Measurements from ENCODE around the gene THAP7. TPM values are rescaled to one million over a fixed set of nuclear protein-coding genes. Genes with fewer than 3 reads are reported as not detected.

THAP7 gene
- total RNA-seq, 1 donor from 2014 or later = 14.7 TPM

DNA sequence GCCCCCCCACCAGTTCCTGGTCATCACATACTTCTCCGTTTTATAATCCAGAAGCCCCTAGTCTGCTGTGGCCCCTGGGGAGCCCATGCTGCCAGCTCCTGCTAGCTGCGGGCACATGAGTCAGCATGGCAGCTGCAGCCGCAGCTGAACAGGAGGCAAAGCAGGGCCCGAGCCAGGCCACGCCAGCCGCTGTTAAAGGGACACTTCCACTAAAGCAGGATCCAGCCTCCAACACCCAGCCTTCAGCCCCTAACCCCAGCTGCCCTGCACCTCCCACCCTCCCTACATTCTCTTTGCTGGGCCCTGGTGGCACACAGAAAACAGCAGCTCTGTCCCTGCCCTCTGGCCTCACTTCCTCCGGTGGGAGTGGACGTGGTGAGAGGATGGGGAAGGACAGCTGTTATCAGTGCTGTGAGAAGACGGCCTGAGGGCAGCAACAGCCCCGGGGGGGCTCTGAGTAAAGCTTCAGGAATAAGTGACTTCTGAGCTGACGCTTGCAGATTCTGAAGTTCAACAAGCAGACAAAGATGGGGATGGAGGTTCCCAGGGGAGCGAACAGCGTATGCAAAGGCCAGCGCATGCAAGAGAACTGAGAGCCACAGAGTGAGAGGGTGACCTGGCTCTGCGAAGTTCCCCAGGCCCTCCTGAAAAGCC, 43.1 kb upstream of the THAP7 start:
- no peaks in the 10 kb centered on the region for H3K79me2 ChIP-seq (ENCODE audit: low read depth)
- peak overlapping the region; percentile 52 for H3K4me3 ChIP-seq
- DNase-seq (ENCODE audit: low spot score) = peak; percentile 21
- H3K4me1 ChIP-seq = peaks cover 8% of the 10 kb centered on the region
- H4K20me1 ChIP-seq (ENCODE audit: low read depth) = no peaks in the 10 kb centered on the region
- peak overlapping the region; percentile 66 for H3K4me2 ChIP-seq
- no peak overlapping the region for H3K9ac ChIP-seq
- H3K36me3 Mint-ChIP-seq = no peaks in the 10 kb centered on the region
- H3K27me3 Mint-ChIP-seq (ENCODE audit: insufficient read depth, low read depth) = peaks cover 9% of the 10 kb centered on the region
- no peak overlapping the region for H2AFZ ChIP-seq (replicated peaks)
- H3K27me3 ChIP-seq = peaks cover 20% of the 10 kb centered on the region
- H3K9me3 ChIP-seq (ENCODE audit: low read depth) = no peaks in the 10 kb centered on the region
- H3K36me3 ChIP-seq = no peaks in the 10 kb centered on the region
- peak overlapping the region; percentile 99 for H3K27ac Mint-ChIP-seq
- TF ChIP-seq, protein P1, sequence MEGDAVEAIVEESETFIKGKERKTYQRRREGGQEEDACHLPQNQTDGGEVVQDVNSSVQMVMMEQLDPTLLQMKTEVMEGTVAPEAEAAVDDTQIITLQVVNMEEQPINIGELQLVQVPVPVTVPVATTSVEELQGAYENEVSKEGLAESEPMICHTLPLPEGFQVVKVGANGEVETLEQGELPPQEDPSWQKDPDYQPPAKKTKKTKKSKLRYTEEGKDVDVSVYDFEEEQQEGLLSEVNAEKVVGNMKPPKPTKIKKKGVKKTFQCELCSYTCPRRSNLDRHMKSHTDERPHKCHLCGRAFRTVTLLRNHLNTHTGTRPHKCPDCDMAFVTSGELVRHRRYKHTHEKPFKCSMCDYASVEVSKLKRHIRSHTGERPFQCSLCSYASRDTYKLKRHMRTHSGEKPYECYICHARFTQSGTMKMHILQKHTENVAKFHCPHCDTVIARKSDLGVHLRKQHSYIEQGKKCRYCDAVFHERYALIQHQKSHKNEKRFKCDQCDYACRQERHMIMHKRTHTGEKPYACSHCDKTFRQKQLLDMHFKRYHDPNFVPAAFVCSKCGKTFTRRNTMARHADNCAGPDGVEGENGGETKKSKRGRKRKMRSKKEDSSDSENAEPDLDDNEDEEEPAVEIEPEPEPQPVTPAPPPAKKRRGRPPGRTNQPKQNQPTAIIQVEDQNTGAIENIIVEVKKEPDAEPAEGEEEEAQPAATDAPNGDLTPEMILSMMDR (IDR thresholded peaks at IDR 0.05) = no peak
- TF ChIP-seq EZH2phosphoT487 (IDR thresholded peaks at IDR 0.05) (no peak), EZH2 (IDR thresholded peaks at IDR 0.05) (no peak)
- peaks cover 37% of the 10 kb centered on the region for H3K4me1 Mint-ChIP-seq
- no peak overlapping the region for H3K27ac ChIP-seq
- no peaks in the 10 kb centered on the region for H3K9me3 Mint-ChIP-seq
- peaks cover 6% of the 10 kb centered on the region for H3F3A ChIP-seq (ENCODE audit: low read depth)
- H3K4me3 Mint-ChIP-seq = peak overlapping the region; percentile 93

DNA sequence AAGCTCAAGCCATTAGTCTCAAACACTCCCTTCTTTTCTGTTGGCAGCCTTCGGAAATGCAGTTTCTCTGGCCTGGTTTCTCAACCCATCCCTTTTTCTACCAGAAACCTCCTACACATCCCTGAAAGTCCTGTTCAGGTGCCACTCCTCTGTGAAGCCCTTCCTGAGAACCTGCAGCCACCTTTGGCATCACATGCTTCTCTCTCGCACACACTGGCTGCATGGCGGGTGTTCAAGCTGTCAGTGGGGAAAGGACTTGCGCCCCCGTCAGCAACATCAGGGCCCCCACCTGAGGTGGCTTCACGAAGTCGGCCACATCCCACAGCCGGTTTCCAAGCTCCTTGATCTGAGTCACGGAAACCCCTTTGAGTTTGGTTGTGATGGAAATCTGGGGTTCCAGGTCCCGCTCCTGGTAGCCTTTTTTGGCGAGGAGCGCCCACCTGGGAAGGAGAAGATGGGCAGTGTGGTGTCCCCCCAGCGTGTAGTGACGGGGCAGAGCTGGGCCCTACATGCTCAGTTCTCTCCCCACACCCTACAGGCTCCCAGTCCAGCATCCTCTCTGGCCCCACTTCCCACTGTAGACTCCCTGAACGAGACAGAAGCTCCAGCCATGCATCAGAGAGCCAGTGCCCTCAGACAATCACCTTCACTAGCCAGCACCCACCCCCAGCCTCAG, 42.1 kb upstream of the THAP7 start:
- H3K4me3 Mint-ChIP-seq = peak overlapping the region; percentile 93
- H3K27ac ChIP-seq = no peak overlapping the region
- H3K27me3 ChIP-seq = peaks cover 20% of the 10 kb centered on the region
- H4K20me1 ChIP-seq (ENCODE audit: low read depth) = no peaks in the 10 kb centered on the region
- H2AFZ ChIP-seq (replicated peaks) = no peak overlapping the region
- no peaks in the 10 kb centered on the region for H3K36me3 ChIP-seq
- no peak overlapping the region for H3K4me3 ChIP-seq
- no peaks in the 10 kb centered on the region for H3K36me3 Mint-ChIP-seq
- no peaks in the 10 kb centered on the region for H3K9me3 Mint-ChIP-seq
- peaks cover 8% of the 10 kb centered on the region for H3K4me1 ChIP-seq
- H3K4me1 Mint-ChIP-seq = peaks cover 37% of the 10 kb centered on the region
- H3K79me2 ChIP-seq (ENCODE audit: low read depth) = no peaks in the 10 kb centered on the region
- DNase-seq (ENCODE audit: low spot score) = no peak
- TF ChIP-seq EZH2 (IDR thresholded peaks at IDR 0.05) = no peak
- no peak overlapping the region for H3K4me2 ChIP-seq
- H3F3A ChIP-seq (ENCODE audit: low read depth) = peaks cover 6% of the 10 kb centered on the region
- H3K27ac Mint-ChIP-seq = peak overlapping the region; percentile 99
- no peaks in the 10 kb centered on the region for H3K9me3 ChIP-seq (ENCODE audit: low read depth)
- H3K9ac ChIP-seq = no peak overlapping the region
- H3K27me3 Mint-ChIP-seq (ENCODE audit: insufficient read depth, low read depth) = peaks cover 9% of the 10 kb centered on the region

DNA sequence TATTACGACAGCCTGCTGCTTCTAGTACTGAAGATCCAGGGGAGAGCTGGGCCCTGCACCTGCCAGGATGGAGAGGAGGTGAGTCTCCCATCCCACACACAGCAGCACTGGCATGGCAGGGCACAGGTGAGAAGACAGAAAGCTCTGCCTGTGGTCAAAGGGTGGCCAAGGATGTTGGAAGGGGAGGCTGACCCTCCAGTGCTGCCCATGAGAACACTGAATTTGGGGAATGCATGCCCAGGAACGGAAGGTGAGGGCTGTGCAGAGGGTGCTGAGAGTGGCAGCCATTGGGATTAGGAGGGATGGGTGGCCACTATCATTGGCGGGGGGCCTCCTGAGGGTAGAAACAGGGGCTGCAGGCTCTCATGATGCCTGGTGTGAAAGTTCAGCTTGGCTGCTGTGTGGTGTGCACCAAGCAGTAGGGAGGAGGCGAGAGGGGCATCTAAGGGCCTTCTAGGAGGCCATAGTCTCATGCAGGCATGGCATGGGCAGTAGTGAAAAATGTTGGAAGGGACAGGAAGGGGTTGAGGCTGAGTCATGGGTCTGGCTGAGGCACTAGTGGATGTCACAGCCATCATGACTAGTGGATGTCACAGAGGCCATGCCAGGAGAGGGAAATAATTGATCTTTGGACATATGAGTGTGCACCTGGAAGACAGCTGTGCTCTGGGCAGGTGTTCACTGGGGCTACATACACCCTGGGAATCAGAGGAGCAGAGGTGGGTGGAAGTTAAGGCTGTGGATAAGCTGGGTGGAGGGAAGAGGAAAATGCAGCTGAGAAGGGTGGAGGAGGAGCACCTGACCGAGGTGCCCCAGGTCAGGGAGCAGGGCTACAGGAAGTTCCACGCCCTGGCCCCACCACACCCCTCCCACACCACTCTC, 41.3 kb upstream of the THAP7 start:
- Mint-ChIP-seq H3K36me3 (no peaks in the 10 kb centered on the region), H3K4me3 (peak overlapping the region; percentile 17), H3K27me3 (ENCODE audit: insufficient read depth, low read depth) (peaks cover 9% of the 10 kb centered on the region), H3K4me1 (peaks cover 42% of the 10 kb centered on the region), H3K9me3 (no peaks in the 10 kb centered on the region), H3K27ac (peak overlapping the region; percentile 24)
- Histone ChIP-seq H3K4me3 (no peak overlapping the region), H3K27me3 (peaks cover 20% of the 10 kb centered on the region), H3K9ac (no peak overlapping the region), H3K4me2 (no peak overlapping the region), H4K20me1 (ENCODE audit: low read depth) (no peaks in the 10 kb centered on the region), H3F3A (ENCODE audit: low read depth) (peaks cover 6% of the 10 kb centered on the region), H3K27ac (no peak overlapping the region), H3K4me1 (peaks cover 8% of the 10 kb centered on the region), H3K36me3 (no peaks in the 10 kb centered on the region), H3K9me3 (ENCODE audit: low read depth) (no peaks in the 10 kb centered on the region), H3K79me2 (ENCODE audit: low read depth) (no peaks in the 10 kb centered on the region), H2AFZ (replicated peaks) (no peak overlapping the region)
- no peak for TF ChIP-seq EZH2 (IDR thresholded peaks at IDR 0.05)
- no peak for TF ChIP-seq EZH2phosphoT487 (IDR thresholded peaks at IDR 0.05)
- TF ChIP-seq, protein P1 (IDR thresholded peaks at IDR 0.05) = no peak
- no peak for DNase-seq (ENCODE audit: low spot score)

Measured in neural progenitor cell (in vitro differentiated cells).